Pons (tissue), 1 donor: Measurements from ENCODE around the gene FARS2.
A peak's percentile ranks its signal among the peaks of the same experiment; 100 is the strongest.

ENCODE experiments used
- DNase-seq: peaks from one replicate; pipeline ENCODE4 v3.0.0-alpha.2; 2016; ENCODE audit warnings: low spot score

The FARS2 gene

GRCh38 chr6:5260661-5261544 lies at the start of gene FARS2, which contains the start of gene LYRM4:
Gene FARS2, plus strand, starts transcription at chr6:5261513.
Gene LYRM4, minus strand, starts transcription at chr6:5260950. Its CDS starts 217 bp downstream, at chr6:5260733.
- peak; percentile 93 for DNase-seq

GRCh38 chr6:5213836-5214235 lies 47.5 kb upstream of the FARS2 start:
- DNase-seq: no peak

- DNase-seq: peak; percentile 60
These were observed 46.7 kb upstream of the FARS2 start for GRCh38 chr6:5214570-5215052.

- DNase-seq: no peak
These were observed 46.2 kb upstream of the FARS2 start for GRCh38 chr6:5215159-5215558.

GRCh38 chr6:5215799-5216198 lies 45.5 kb upstream of the FARS2 start:
- no peak for DNase-seq

- no peak for DNase-seq
These were observed 44.0 kb upstream of the FARS2 start for GRCh38 chr6:5217356-5217755.

- no peak for DNase-seq
These were observed 42.2 kb upstream of the FARS2 start for GRCh38 chr6:5219011-5219691.

- no peak for DNase-seq
These were observed 40.9 kb upstream of the FARS2 start for GRCh38 chr6:5220443-5220842.

GRCh38 chr6:5223309-5223708 lies 38.0 kb upstream of the FARS2 start:
- DNase-seq: no peak

- no peak for DNase-seq
These were observed 32.0 kb upstream of the FARS2 start for GRCh38 chr6:5229356-5229755.

GRCh38 chr6:5230081-5230480 lies 31.2 kb upstream of the FARS2 start:
- DNase-seq: no peak

GRCh38 chr6:5231289-5231688 lies 30.0 kb upstream of the FARS2 start:
- no peak for DNase-seq

GRCh38 chr6:5234874-5235273 lies 26.4 kb upstream of the FARS2 start:
- DNase-seq: peak; percentile 55

GRCh38 chr6:5235830-5236229 lies 25.5 kb upstream of the FARS2 start:
- DNase-seq: no peak

- DNase-seq: no peak
These were observed 23.5 kb upstream of the FARS2 start for GRCh38 chr6:5237805-5238204.

- no peak for DNase-seq
These were observed 23.0 kb upstream of the FARS2 start for GRCh38 chr6:5238336-5238735.

GRCh38 chr6:5241252-5241651 lies 20.1 kb upstream of the FARS2 start:
- no peak for DNase-seq

- DNase-seq: no peak
These were observed 18.2 kb upstream of the FARS2 start for GRCh38 chr6:5243069-5243468.

GRCh38 chr6:5246141-5247097 lies 14.9 kb upstream of the FARS2 start:
- DNase-seq: no peak

- no peak for DNase-seq
These were observed 14.1 kb upstream of the FARS2 start for GRCh38 chr6:5247201-5247600.

GRCh38 chr6:5248302-5249098 lies 12.8 kb upstream of the FARS2 start:
- no peak for DNase-seq
